ENCODE results near the gene EFHB.
A peak's percentile ranks its signal among the peaks of the same experiment; 100 is the strongest.
"Not testable (repeated sequence)": the region's sequence is repeated elsewhere in the genome, so short reads cannot be mapped to it uniquely, and the experiment has no call there.

EFHB gene, protein sequence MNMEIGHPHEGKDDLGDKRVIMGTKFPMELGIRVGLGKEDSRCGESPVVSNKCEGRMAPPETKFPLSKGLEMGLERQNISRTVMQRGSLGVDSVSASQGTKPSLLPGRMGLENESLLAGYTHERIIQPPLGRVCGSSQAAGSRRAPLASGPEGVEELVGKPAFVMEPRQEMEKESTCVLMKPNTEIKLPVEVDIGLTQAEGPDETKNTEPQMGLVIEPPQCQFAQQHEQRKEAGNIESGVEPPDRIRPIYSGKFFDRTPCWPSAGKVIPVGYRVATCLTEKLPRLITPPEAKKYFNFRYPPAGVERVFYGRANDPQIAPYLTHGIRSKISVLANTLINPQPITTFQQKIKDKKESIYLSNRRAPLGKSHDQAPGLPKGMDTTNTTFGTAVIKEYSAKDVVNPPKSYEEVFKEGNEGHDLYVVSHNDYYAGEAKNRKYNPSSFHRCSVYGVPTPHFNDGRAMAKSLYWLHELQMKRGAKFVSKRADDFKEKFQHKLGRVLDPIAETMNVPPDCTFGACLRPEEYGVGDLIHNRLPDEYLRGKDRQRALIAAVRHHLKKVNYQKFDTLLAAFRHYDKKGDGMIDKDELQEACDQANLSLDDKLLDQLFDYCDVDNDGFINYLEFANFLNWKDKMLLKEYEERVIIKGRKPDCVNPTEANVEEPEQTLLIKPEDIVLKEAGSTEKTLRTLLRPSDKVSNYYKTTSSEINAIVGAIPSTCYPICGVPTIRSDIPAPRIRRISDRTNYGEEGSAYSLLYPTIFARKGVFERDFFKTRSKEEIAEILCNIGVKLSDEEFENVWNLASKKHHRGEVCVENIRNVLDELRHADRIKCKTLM

DNA sequence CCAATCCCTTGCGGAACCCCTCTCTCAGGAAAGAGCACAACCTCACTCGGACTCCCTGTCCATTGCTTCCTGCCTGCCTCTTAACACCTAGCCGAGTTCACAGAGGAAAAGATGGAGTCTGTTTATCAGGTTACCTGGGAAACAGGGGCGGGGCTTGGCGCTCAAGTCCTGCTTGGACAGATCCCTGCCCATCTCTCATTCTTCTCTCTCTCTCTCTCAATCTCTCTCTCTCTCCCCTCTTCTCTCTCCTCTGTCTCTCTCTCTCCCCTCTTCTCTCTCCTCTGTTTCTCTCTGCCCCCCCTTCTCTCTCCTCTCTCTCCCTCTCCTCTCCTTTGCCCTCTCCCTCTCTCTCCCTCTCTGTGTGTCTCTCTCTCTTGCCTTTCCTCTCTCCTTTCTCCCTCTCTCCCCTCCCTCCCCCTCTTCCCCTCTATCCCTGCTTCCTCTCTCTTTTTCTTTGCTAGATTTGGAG, at the start of gene EFHB:
Gene EFHB, minus strand, starts transcription at position 120 of the 469 bp plus-strand sequence. CDS start 199 bp downstream, outside the sequence.
- DNase-seq (ENCODE audit: low read depth in 2 of 2) = no peak

DNA sequence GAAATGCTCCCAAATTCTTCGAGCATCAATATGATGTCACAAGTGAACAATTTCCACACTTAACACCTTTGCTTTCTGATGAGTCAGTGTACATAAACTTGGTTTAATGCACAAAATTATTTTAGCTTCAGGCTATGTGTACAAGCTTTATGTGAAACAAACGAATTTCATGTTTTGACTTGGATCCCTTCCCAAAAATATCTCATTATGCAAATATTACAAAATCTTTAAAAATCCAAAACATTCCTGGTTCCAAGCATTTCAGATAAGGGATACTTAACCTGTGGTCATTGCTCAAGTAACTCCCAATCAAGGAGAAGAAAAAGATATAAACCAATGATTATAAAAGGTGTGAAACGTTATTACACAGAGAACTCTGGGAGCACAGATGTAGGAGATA, 38.0 kb upstream of the EFHB start:
- DNase-seq (ENCODE audit: low read depth in 2 of 2) = no peak

DNA sequence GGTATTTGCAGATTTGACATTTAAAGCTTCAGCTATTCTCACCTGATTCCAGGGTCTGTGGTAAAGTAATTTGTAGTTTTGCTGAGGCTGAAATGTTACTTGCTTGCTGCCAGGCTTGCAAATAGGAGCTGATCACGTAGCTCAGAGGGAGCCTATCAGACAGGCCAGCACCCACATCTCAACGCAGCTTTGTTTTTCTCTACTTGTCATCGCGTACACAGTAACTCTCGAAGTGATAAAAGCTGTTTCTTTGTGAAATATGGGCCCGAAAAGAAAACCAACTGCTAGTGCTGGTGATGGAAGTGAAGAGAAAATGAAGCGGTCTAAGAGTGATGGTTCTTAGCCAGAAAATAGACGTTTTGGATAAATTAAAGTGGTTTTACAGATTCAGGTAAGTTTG, 36.3 kb upstream of the EFHB start:
- no peak for DNase-seq (ENCODE audit: low read depth in 2 of 2)

DNA sequence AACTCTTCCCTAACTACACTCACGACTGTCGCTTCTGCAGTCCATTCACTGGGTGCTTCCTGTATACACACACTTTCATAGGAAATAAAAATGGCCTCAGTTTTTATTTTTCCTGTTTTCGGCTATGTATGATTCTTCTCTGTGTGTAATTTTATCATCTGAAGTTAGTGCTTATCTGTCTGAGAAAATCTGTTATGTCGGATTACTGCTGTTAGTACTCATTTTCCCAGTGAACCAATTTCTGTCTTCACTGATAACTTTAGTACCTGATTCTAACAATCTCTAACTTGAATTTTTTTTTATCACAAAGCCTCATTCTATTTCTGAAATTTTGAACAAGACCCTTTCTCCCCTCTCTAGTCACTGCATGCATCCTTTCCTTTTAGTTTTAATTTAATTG, 33.8 kb upstream of the EFHB start:
- DNase-seq (ENCODE audit: low read depth in 2 of 2) = no peak

DNA sequence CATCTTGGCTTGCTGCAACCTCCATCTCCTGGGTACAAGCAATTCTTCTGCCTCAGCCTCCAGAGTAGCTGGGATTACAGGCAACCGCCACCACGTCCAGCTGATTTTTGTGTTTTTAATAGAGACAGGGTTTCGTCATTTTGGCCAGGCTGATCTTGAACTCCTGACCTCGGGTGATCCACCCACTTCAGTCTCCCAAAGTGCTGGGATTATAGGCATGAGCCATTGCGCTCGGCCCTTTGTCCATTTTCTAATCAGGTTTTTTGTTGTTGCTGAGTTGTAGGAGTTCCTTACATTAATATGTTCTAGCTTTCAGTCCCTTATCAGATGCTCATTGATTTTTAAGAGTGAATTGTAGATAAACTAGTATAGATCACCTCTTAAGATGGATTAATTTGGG, 33.2 kb upstream of the EFHB start:
- DNase-seq (ENCODE audit: low read depth in 2 of 2) = no peak

DNA sequence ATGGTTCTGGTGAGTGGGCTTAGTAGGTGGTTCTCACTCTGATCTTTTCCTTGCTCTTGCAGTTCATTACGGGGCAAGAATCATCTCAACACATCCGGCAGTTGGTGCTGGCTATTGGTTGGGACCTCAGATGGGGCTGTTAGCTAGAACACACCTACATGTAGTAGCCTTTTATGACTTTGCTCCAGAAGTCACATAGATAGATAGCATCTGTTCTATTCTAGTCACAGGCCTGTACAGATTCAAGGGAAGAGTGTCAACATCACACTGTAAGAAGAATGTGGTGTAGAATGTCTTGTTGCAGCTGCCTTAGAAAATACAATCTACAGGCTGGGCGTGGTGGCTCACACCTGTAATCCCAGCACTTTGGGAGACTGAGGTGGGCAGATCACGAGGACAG, 27.9 kb upstream of the EFHB start:
- DNase-seq (ENCODE audit: low read depth in 2 of 2) = no peak

DNA sequence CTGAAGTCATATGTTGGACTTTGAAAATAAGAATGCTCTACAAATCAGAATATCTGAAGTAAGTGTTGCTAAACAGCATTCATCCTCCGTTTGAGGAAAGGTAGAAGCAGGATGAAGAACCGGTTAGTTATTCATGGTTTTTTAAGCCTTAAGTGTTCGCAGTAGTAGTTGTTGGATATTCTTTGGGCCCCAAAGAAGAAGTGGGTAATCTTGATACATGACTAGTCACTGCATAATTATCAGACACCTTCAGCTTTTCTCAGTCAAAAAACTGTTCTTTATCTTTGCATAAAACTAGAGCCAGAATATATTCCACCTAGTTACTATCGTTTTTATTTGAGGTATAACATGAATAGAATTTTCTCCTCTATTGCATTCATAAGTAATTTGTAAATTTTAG, 26.7 kb upstream of the EFHB start:
- DNase-seq (ENCODE audit: low read depth in 2 of 2) = no peak

DNA sequence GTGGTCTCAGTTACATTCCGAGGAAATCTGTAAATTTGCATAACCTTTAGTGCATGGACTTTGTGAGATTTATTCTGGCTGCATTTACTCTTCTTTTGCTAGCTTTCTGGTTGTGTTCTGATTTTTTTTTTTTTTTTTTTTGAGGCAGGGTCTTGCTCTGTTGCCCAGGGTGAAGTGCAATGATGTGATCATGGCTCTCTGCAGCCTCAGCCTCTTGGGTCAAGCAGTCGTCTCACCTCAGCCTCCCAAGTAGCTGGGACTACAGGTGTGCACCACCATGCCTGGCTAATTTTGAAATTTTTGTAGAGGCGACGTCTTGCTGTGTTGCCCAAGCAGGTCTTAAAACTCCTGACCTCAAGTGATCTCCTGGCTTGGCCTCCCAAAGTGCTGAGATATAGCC, 25.5 kb upstream of the EFHB start:
- DNase-seq (ENCODE audit: low read depth in 2 of 2) = no peak

DNA sequence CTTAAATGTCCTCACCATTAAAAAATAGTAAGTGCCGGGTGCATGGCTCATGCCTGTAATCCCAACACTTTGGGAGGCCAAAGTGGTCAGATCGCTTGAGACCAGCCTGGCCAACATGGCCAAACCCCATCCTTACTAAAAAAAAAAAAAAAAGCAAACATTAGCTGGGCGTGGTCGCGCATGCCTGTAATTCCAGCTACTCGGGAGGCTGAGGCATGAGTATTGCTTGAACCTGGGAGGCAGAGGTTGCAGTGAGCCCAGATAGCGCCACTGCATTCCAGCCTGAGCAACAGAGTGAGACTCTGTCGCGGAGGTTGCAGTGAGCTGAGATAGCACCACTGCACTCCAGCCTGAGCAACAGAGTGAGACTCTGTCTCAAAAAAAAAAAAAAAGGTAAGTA, 23.3 kb upstream of the EFHB start:
- DNase-seq (ENCODE audit: low read depth in 2 of 2) = not testable (repeated sequence)

DNA sequence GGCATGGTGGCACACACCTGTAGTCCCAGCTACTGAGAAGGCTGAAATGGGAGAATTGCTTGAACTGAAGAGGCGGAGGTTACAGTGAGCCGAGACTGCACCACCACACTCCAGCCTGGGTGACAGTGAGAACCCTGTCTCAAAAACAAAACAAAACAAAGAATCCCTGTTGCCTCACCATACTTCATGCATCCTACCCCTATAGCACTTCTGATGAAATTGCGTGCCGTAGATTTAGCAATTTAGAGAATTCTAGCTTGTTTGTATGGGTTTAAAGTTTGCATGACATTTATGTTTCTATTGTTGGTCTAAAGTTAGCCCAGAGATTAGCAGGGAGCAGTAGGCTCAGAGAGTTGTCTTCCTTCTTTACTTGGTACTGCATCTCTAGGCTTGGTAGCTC, 20.7 kb upstream of the EFHB start:
- DNase-seq (ENCODE audit: low read depth in 2 of 2) = no peak

DNA sequence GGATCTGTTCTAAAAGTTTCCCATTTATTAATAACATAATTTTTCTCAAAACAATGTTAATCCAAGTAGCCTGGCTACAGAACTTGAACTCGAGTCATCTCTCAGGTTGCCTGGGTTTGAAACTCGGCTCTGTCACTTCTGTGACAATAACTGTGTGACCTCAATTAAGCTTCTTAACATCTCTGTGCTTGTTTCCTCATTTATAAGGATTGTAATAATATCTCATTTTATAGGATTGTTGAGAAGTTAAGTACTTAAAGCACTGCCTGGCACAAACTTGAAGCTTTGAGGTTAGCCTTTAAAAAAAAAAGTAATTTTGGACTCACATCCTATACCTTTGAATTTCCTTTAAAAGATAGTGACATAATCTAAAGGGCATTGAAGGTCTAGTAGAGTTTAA, 16.3 kb upstream of the EFHB start:
- no peak for DNase-seq (ENCODE audit: low read depth in 2 of 2)

DNA sequence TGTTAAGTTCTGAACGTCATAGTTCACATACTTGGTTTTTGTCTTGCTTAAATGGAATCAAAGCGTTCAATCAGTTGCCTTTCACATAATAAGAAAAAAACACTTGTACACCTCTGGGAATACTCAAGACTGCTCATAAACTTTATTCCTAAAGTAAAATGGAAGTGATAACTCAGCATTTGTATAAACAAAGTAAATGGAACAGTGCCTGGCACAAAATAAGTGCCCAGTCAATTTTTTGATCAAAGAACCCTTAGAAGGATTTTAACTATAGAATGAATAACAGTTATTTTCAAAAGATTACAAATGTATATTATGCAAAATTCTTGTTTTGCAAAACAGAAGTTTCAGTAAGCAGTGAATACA, 14.2 kb upstream of the EFHB start:
- DNase-seq (ENCODE audit: low read depth in 2 of 2) = no peak

DNA sequence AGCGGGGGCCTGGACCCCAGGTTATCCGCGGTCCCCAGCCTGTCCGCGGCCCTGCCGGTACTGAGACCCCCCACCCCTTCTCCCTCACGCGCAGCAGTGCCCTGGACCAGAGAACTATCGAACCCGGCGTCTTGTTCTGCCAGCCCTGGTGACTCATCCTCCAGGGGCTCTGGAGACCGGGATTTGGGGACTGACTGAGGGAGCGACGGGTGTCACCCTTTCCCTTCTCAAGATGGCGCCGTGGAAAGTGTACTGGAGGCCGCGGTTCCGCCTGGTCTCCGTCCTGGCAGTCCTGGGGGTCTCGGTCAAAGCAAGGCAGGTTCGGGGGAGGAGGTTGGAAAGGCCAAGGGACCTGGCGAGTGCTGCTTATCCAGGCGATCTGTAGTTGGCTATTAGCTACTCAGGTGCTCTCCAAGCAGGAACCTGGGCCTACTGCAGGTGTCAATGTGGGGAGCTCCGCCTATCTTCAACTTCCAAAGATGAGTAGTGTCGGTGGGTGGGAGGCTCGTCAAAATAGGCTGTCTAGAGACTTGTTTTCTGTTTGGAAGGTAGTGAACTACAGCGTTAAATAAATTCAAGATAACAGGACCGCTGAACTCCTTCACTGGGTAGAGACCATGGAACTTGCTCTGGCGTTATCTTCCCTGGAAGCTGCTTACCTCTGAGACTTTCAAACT, 13.7 kb upstream of the EFHB start:
- DNase-seq (ENCODE audit: low read depth in 2 of 2) = peak in 1 of 2 donors; percentile 19

DNA sequence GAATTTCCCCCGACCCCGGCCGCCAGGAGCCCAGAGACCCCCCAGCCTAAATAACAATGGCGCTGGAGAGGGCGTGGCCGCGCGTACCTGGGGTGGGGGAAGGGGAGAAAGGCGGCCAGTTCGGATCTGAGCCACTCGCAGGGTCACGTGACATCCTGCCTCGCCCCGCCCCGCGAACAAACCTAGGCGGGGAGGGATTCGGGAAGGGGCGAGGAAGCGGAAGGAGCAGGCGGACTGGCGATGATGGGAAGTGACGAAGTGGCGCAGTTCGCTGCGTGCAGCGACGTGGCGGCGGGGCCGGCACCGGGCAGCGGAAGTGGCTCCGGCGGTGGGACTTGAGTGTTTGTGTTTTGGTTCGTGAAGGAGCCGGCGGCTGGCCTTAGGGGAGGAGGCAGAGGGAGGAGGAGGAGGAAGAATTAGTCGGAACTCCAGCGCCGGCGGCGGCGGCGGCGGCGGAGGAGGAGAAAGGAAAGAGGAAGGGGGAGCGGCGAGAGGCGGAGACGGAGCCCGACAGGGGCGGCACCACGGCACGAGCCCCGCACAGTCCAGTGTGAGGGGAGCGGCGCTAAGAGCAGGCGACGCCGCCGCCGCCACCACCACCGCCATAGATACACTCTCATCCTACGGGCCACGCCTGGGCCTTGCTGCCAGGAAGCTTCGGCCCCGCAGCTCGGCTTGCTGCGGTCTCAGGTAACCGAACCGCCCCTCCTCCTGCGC, 13.0 kb upstream of the EFHB start, which contains the start of gene RAB5A:
Gene RAB5A, plus strand, starts transcription at position 266 of the 717 bp plus-strand sequence. CDS start 3,802 bp downstream, outside the sequence.
- peak; percentile 91 to 94 for DNase-seq (ENCODE audit: low read depth in 2 of 2)

DNA sequence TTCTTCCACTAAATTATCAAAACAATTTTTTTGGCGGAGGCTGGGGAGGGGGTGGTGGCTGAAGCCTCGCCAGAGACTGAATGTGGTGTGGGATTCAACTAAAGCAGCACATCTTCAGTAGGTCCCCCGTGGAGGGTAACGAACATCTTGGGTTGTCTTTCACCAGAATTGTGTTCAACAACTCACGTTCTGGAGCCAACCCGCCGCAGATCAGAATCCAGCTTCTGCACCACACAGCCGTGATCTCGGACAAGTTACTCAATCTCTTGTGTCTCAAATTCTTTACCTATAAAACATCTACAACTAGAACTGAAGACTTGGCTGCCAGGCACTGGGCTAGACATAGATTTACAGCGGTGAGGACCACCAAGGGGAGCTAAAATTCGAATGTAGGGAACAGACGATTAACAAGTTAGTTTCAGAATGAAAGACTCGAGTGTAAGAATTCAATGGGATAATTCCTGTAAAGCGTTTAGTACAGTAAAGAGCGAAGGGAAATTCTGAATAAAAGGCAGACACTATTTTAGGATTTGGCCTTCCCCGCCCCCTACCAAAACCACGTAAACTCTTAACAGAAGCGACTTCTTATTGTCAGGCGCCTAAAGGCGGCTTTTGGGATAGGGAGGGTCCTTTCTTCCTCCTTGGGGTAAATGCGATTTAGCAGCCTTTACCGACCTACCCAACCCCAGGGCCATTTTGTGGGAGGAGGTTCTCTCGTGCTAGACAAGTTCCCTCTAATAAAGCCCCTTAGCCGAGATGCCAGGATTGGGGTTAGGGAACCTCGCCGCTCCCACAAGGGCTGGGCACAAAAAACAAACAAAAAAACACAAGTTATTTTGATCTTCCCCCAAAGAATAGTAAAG, 12.2 kb upstream of the EFHB start:
- DNase-seq (ENCODE audit: low read depth in 2 of 2) = no peak

DNA sequence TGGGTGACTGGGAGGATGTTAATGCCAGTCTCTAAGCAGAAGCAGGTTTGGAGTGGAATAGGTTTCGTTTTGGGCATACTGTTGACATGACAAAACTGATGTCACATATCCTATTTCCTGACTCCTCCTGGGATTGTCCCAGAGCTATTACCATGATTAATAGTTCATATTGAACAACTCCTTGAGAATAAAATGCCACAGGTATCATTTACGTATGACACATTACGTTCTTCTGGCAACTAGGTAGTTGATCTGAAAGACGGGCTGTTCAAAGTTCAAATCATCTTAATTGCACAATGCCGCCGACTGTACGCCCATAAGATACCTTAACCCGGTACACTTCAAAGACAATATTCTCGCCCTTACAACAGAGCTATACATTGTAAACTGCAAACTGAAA, 11.5 kb upstream of the EFHB start:
- no peak for DNase-seq (ENCODE audit: low read depth in 2 of 2)

DNA sequence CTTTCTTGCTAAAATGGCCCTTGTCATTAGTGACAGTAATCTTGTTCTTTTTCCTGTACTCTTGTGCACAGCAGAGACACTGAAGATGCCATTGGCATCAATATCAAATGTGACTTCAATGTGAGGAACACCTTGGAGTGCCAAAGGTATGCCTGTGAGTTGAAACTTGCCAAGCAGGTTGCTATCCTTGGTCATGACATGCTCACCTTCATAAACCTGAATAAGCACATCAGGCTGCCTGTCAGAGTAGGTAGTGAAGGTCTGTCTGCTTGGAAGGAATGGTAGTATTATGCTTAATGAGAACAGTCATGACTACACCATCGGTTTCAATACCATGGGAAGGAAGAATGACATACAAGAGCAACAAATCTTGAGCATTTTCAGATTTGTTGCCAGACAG, 6.6 kb upstream of the EFHB start:
- no peak for DNase-seq (ENCODE audit: low read depth in 2 of 2)

DNA sequence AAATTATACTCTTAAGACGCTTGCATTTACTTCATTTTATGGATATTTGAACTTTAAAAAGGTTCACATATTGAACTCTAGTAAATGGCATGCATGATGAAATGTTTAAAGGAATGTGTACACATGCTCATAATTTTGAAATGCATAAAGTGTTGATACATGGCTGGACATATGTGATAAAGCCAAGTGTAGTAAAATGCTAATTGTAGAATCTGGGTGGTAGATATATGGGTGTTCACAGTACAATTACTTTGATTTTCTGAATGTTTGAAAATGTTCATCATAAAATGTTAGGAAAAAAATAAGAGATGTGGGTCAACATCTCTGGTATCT, 4.2 kb upstream of the EFHB start:
- DNase-seq (ENCODE audit: low read depth in 2 of 2) = no peak

DNA sequence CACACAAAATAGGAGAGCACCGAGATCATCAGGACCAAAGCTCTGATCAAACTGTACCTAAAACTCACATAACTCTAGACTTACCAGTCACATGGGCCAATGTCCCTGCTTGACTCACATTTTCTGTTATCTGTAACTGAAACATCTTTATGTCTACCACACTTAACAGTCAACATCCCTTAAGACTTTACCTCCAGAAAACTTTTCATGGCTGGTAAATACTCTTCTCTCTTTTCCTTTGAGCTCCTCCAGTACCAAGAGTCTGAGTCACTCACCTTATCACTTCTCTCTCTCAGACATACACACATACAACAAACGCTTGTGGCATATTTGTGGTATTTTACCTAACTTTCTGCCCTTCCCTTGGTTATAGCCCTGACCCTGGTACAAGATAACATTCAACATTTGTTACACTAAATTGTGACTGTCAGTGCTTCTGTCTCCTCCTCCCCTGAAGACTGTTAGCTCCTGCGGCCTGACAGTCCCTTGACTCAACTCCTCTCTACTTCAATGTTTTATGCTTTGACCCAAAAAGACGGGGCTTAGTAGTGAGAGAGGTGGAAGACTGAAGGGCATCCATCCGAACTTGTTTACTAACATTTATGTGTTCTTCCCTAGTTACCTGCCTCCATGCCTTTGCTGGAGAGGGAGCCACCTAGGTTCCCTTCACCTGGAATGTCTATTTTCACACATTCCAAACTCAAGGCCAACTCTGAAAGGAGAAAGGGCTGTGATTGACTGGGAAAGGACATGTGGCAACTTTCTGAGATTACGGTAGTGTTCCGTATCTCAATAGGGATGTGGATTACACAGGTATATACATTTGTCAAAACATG, 3.7 kb upstream of the EFHB start:
- DNase-seq (ENCODE audit: low read depth in 2 of 2) = no peak

DNA sequence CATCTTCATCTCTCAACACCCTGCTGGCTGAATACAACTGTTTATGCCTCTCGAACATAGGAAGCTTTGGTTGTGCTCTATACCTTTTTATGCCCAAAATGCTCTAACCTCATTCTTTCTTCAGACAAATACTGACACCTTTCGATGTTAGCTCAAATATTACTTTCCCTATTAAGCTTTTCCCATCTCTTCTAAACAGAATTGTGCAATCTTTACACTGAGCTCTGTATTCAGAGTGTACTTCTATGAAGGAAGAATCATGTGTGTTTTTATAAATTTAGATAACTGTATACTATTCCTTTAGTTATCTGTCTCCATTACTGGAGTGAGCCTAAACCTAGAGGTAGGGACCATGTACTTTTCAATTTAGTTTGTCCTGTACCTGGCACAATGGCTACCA, 1.6 kb downstream of the EFHB start:
- DNase-seq (ENCODE audit: low read depth in 2 of 2) = no peak
